Psoas muscle (tissue), 8 donors: ENCODE results near the gene MEX3A. TPM values are rescaled to one million over a fixed set of nuclear protein-coding genes. Genes with fewer than 3 reads are reported as not detected.
"Not testable (repeated sequence)": the region's sequence is repeated elsewhere in the genome, so short reads cannot be mapped to it uniquely, and the experiment has no call there.

ENCODE experiments used
- ATAC-seq, 4 donors: fragments of 200-7000 bp; cut with Tn5 transposase; one replicate each; pipeline ENCODE4 v1.9.1; 2020; ENCODE audit warnings: moderate library complexity in 3 of 4, mild to moderate bottlenecking in 2 of 4
- DNase-seq, 2 donors: peaks; one replicate each; pipeline ENCODE4 v3.0.0-alpha.2; 2020
- H3K27ac ChIP-seq: fragments of 200-600 bp; one replicate; pipeline ENCODE4 v1.8.0; 2022
- H3K27me3 ChIP-seq, 3 donors: fragments of 200-600 bp in 1 of 3; one replicate each; pipeline versions ENCODE4 v1.6.1 to v1.8.0; 2013 to 2022; ENCODE audit warnings: low read length in 2 of 3, mild to moderate bottlenecking in 2 of 3, moderate library complexity in 1 of 3; ENCODE audit not compliant: insufficient read depth in 3 of 3
- H3K36me3 ChIP-seq, 2 donors: fragments of 200-600 bp in 1 of 2; one replicate each; pipeline versions ENCODE4 v1.6.1 to v1.8.0; 2013 to 2022; ENCODE audit warnings: low read depth in 1 of 2, mild to moderate bottlenecking in 1 of 2, moderate library complexity in 1 of 2; ENCODE audit not compliant: insufficient read depth in 1 of 2
- H3K4me1 ChIP-seq: fragments of 200-600 bp; one replicate; pipeline ENCODE4 v1.8.0; 2022
- H3K4me3 ChIP-seq: fragments of 200-600 bp; one replicate; pipeline ENCODE4 v1.8.0; 2022; ENCODE audit warnings: mild to moderate bottlenecking
- H3K9me3 ChIP-seq: fragments of 200-600 bp; one replicate; pipeline ENCODE4 v1.8.0; 2022
- WGBS, 3 donors: extraction: QIAGEN DNeasy Blood & Tissue Kit; methylation state at CpG; one replicate each; pipeline versions ENCODE4 v1.1.6 to v1.1.7; 2013; 5-methylcytosine and 5-hydroxymethylcytosine counted together
- intact Hi-C, 2 donors: fragments of 100-400 bp; cut with DNase I; formaldehyde crosslinking; loops; one replicate each; pipeline versions ENCODE4 v1.11.0 to v1.14.2; 2022
- polyA plus RNA-seq, 3 donors: library from polyadenylated mRNA; stranded (reverse); fragments of 200-250 nt; gene quantifications; one replicate each; pipeline ENCODE4 v1.2.3, GENCODE V29; 2013
- total RNA-seq, 4 donors: library from RNA; stranded (reverse); fragmentation: NEBNext Ultra II Directional in 2 of 4; extraction: Animal tissue kit (Norgen Biotek cat#: 25700) in 2 of 4; gene quantifications; one replicate each; pipeline versions ENCODE4 v1.2.1 to v1.2.4, GENCODE V29; 2021 to 2023
- TF ChIP-seq, protein P1 (sequence below): fragments of 200-600 bp; IDR thresholded peaks from one replicate; pipeline ENCODE4 v1.8.0; 2022; ENCODE audit warnings: antibody characterized with exemption
- donor health status: healthy with polysubstance abuse.
- donor health status: DM: no; HTN: no; CAD: no; lungs with moderate emphysema.
- donor health status: Bipolar disorder and iron deficiency.
- donor health status: healthy.
- donor health status: DM: yes; HTN: yes; CAD: no.
- donor health status: DM: no; HTN: no; CAD: no.
- donor health status: DM: no; HTN: no; CAD: no.
- donor health status: DM: yes; HTN: yes; CAD: no.

MEX3A gene
- total and polyA plus RNA-seq, 7 donors: 0.06 to 0.42 (median 0.13) TPM

GRCh38 chr1:156073740-156074139 lies 8.5 kb downstream of the MEX3A start:
- Histone ChIP-seq H3K36me3 (no peaks in the 10 kb centered on the region), H3K27me3 (no peaks in the 10 kb centered on the region), H3K4me3 (no peak overlapping the region), H3K4me1 (no peaks in the 10 kb centered on the region), H3K27ac (no peak overlapping the region), H3K9me3 (no peaks in the 10 kb centered on the region)
- TF ChIP-seq, protein P1, sequence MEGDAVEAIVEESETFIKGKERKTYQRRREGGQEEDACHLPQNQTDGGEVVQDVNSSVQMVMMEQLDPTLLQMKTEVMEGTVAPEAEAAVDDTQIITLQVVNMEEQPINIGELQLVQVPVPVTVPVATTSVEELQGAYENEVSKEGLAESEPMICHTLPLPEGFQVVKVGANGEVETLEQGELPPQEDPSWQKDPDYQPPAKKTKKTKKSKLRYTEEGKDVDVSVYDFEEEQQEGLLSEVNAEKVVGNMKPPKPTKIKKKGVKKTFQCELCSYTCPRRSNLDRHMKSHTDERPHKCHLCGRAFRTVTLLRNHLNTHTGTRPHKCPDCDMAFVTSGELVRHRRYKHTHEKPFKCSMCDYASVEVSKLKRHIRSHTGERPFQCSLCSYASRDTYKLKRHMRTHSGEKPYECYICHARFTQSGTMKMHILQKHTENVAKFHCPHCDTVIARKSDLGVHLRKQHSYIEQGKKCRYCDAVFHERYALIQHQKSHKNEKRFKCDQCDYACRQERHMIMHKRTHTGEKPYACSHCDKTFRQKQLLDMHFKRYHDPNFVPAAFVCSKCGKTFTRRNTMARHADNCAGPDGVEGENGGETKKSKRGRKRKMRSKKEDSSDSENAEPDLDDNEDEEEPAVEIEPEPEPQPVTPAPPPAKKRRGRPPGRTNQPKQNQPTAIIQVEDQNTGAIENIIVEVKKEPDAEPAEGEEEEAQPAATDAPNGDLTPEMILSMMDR: no peak
- ATAC-seq (no peak), DNase-seq (no peak)
- intact Hi-C loops: no loop called here
- 36 to 46% (median 43%) methylated on average over 5 of the region's 5 CpGs for WGBS, 3 donors

DNA sequence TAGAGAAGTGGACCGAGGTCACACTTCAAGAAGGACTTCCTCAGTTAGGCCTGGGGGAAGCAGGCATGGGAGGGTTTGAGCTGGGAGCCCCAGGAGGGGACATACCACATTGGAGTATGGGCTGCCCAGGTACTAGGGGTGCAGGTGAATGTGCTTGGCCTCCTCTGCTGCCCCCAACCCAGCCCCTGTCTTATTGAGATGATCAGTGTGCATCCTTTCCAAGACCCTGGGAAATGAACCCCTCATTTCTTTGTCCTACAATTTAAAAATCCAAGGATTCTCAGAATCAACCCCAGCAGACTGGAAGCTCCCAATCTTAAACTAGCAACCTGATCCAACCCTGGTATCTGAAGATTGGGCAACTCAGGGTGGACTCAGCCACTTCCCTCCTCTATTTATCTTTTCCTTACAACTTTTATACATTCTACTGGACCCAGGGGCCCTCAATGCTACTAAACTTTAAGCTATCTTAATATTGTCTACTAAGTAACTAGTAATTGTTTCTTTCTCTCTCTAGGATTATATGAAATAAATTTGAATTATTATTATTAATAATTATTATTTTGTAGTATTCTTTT lies 9.1 kb downstream of the MEX3A start:
- H3K4me1 ChIP-seq: no peaks in the 10 kb centered on the region
- no peaks in the 10 kb centered on the region for H3K9me3 ChIP-seq
- no peak overlapping the region for H3K4me3 ChIP-seq
- TF ChIP-seq, protein P1: no peak
- DNase-seq (no peak), ATAC-seq (no peak)
- intact Hi-C loops: no loop called here
- H3K27me3 ChIP-seq: no peaks in the 10 kb centered on the region
- no peaks in the 10 kb centered on the region for H3K36me3 ChIP-seq
- no peak overlapping the region for H3K27ac ChIP-seq
- 0 to 32% (median 13%) methylated on average over 1 of the region's 1 CpG for WGBS, 3 donors

- H3K4me1 ChIP-seq: no peaks in the 10 kb centered on the region
- WGBS, 3 donors: 57 to 62% (median 60%) methylated on average over 6 of the region's 6 CpGs
- no peak for DNase-seq
- intact Hi-C loops: no loop called here
- no peaks in the 10 kb centered on the region for H3K9me3 ChIP-seq
- H3K4me3 ChIP-seq: no peak overlapping the region
- TF ChIP-seq, protein P1: no peak
- H3K36me3 ChIP-seq: no peaks in the 10 kb centered on the region
- H3K27me3 ChIP-seq: no peaks in the 10 kb centered on the region
- no peak overlapping the region for H3K27ac ChIP-seq
- no peak for ATAC-seq
Measured at GRCh38 chr1:156072251-156072650, 10.0 kb downstream of the MEX3A start.

- H3K27me3 ChIP-seq, H3K36me3 ChIP-seq, H3K27ac ChIP-seq, intact Hi-C loops, H3K4me3 ChIP-seq, ATAC-seq, H3K9me3 ChIP-seq, DNase-seq, H3K4me1 ChIP-seq: not testable (repeated sequence)
- 88 to 91% (median 90%) methylated on average over 7 of the region's 7 CpGs for WGBS, 3 donors
Measured at GRCh38 chr1:156071332-156071816, 10.9 kb downstream of the MEX3A start.

DNA sequence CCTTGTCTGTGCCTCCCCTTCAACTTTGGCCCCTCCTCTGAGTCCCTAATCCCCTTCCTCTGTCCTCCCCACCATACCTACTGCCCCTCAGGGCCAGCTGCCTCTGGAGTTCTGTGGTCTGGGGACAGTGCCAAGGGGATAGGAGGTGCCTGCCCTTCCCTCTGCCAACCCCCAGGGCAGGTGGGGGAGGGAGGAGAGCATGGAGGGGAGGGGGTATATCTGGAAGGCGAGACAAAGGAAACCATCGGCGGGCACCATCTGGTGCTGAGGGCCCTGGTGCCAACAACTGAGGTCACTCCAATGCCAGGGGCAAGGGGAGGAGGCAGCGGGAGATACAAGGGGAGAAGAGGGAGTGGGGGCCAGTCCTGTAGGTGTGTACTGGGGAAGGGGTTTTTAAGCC lies 11.7 kb downstream of the MEX3A start:
- TF ChIP-seq, protein P1: no peak
- intact Hi-C loops: no loop called here
- Histone ChIP-seq H3K4me1 (no peaks in the 10 kb centered on the region), H3K27ac (no peak overlapping the region), H3K36me3 (no peaks in the 10 kb centered on the region), H3K9me3 (no peaks in the 10 kb centered on the region), H3K27me3 (no peaks in the 10 kb centered on the region), H3K4me3 (no peak overlapping the region)
- WGBS, 3 donors: 34 to 50% (median 43%) methylated on average over 4 of the region's 4 CpGs
- DNase-seq (no peak), ATAC-seq (no peak)
